ENCODE data around the gene TENT5D.
"Not testable (repeated sequence)": the region's sequence is repeated elsewhere in the genome, so short reads cannot be mapped to it uniquely, and the experiment has no call there.

Gene TENT5D

DNA sequence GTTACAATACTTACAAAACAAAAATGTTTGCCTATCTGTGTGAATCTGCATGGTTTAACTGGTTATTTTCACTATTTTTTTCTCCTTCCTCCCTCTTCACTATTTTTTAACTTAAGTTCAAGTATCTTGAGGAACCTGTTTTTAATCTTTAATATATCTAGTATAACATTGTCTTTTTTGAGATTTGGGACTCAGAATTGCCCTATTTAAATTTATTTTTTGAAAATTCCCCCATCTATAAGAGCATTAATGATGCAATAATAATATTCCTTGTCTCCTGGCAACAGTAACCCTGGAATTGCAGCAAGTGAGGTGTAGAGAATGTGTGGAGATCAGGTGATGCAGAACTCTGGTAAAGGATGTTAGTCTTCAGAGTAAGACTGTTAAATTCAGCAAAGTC lies at the start of gene TENT5D:
TENT5D (plus strand) TSS at position 301 of the 400 bp plus-strand sequence. CDS start 22,093 bp downstream, outside the sequence.
- no peak for DNase-seq (ENCODE audit: low read depth in 2 of 2)

DNA sequence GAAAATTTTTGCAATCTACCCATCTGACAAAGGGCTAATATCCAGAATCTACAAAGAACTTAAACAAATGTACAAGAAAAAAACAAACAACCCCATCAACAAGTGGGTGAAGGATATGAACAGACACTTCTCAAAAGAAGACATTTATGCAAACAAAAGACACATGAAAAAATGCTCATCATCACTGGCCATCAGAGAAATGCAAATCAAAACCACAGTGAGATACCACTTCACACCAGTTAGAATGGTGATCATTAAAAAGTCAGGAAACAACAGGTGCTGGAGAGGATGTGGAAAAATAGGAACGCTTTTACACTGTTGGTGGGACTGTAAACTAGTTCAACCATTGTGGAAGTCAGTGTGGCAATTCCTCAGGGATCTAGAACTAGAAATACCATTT lies 34.6 kb upstream of the TENT5D start:
- not testable (repeated sequence) for DNase-seq (ENCODE audit: low read depth in 2 of 2)

DNA sequence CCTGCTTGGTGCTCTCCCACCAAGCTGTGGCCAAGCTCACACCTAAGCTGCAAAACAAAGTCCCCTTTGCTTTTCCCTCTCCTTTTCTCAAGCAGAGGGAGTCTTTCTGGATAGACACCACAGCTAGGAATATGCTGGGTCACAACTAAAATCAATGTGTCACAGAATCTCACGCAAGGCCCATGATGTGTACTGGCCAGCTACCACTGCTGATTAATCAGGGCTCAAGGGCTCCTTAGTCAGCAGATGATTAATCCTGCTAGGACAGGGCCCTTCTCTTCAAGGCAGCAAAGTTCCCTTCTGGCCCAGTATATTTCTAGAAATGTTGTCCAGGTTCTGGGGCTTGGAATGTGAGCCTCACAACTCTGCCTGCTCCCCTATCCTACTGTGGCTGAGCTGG lies 32.0 kb upstream of the TENT5D start:
- DNase-seq (ENCODE audit: low read depth in 2 of 2) = no peak

DNA sequence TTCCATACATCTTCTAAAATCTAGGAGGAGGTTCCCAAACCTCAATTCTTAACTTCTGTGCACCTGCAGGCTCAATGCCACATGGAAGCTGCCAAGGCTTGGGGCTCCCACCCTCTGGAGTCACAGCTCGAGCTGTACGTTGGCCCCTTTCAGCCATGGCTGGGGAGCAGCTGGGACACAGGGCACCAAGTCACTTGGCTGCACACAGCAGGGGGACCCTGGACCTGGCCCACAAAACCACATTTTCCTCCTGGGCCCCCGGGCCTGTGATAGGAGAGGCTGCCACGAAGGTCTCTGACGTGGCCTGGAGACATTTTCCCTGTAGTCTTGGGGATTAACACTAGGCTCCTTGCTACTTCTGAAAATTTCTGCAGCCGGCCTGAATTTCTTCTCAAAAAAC lies 8.2 kb upstream of the TENT5D start:
- DNase-seq (ENCODE audit: low read depth in 2 of 2) = no peak

DNA sequence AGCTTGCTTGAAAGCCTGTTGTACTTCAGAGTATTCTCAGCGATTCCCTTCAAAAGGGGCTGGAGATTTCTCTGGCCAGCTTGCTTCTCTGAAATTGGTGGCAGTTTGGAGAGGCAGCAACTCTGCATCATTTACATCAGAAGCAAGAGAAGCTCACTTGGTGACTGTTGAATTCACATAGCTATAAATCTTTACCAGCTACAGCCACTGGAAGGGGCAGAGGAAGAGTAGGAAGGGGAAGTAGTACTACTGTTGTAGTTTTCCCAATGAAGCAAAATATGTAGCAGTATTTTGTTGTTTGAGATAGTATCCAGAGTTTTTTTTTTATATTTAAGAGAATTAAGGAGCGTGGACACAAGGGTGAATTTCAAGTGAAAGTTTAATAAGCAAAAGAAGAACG lies 2.8 kb downstream of the TENT5D start:
- DNase-seq (ENCODE audit: low read depth in 2 of 2) = no peak

DNA sequence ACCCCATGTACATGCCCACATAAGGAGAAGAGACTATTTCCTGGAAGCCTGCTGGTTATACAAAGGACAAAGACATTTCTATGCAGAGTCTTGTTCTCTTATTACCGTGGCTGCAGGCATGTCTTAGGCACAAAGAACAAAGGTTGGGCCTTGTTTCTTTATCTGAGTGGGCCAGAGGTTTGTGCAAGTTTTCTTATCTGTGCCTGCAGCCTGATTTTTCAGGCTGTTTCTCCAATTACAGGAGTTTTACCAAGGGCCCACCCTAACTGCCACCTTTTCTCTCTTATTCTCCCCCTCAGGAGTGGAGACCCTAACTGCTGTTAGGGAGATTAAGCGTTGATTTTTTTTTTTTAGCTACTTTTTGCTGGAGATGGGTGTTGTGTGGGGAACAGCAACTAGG lies 3.5 kb downstream of the TENT5D start:
- DNase-seq (ENCODE audit: low read depth in 2 of 2) = no peak

DNA sequence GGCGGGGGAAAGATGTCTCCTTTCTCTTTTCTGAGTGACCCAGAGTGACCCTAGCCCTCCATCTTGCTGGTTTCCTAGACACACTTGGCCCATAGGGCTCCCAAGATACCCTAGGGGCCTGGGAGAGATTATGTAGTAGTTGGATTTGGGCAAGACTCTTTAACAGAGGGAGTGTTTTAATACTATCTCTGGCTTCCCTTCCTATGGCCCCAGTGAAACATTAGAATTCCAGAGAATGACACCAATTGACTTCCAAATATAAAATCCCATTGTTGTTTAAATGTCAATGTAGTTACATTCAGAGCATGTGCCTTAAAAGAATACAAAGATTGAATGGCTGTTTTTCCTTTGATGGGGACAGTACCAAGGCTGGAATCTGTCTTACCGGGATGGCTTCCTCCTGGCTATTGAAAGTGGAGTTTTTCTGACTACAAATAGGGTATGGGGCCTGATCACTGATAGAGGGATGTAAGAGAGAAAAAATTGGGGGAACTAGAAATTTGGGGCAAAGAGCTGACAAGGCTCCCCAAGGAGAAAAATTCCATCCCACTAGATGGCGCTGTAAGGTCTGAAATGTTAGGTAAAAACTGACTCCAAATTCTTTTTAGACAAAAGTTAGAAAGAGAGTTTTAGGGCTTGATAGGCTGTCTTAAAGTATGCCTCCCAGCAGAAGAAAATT lies 10.7 kb downstream of the TENT5D start:
- DNase-seq (ENCODE audit: low read depth in 2 of 2) = no peak

DNA sequence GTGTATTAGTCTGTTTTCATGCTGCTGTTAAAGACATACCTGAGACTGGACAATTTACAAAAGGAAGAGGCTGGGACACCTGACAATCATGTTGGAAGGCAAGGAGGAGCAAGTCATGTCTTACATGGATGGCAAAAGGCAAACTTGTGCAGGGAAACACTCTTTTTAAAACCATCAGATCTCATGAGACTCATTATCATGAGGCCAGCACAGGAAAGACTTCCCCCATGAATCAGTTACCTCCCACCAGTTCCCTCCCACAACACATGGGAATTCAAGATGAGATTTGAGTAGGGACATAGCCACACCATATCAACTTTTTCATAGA lies 11.2 kb downstream of the TENT5D start:
- DNase-seq (ENCODE audit: low read depth in 2 of 2) = no peak

DNA sequence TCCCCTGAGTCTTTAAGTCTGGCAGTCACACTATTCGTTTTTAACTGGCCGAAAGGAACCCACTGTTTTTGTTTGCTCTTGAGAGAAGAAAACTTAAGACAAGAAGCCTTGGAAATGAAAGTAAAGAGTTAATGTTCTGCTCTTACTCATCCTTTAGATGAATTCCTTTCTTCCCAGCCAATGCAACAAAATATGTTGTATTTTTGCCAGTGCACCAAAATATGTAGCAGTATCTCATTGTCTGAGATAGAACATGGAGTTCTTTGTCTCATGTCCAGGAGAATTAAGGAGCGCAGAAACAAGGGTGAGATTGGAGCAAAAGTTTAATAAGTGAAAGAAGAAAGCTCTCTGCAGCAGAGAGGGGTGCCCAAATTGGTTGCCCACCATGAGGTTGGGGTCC lies 12.2 kb downstream of the TENT5D start:
- DNase-seq (ENCODE audit: low read depth in 2 of 2) = no peak

DNA sequence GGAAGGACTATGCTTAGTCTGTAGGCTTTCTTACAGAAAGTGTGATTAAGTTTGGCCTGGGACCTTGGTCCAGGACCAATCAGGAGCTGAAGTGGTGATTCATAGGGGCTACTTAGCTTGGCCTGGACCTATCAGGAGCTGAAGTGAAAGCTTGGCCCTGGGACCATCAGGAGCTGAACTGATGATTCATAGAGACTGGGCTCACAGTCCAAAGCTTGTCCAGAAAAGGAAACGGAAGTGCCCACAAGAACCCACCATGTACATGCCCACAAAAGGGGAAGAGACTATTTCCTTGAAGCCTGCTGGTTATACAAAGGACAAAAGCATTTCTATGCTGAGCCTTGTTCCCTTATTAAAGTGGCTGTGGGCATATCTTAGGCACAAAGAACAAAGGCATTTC lies 12.6 kb downstream of the TENT5D start:
- no peak for DNase-seq (ENCODE audit: low read depth in 2 of 2)

DNA sequence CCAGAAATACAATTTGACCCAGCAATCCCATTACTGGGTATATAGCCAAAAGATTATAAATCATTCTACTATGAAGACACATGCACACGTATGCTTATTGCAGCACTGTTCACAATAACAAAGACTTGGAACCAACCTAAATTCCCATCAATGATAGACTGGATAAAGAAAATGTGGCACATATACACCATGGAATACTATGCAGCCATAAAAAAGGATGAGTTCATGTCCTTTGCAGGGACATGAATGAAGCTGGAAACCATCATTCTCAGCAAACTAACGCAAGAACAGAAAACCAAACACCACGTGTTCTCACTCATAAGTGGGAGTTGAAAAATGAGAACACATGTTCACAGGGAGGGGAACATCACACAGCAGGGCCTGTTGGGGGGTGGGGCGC lies 47.9 kb downstream of the TENT5D start:
- not testable (repeated sequence) for DNase-seq (ENCODE audit: low read depth in 2 of 2)

DNA sequence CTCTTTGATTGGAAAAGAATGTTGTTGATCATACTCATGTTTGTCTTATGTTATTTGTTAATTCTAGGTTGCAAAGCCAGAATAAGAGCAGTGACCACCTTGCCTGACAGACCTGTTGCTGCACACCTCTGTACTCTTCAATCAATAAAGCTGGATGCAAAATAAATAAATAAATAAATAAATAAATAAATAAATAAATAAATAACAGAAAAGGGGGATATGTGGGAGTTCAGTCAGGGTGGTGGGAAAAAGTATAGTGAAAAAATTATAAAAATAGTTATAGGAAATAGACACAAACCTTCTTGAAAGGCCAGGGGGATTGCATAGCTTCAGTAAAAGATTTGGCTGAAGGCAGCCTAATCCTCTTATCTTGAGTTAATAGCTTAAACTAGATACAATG lies 51.3 kb downstream of the TENT5D start:
- no peak for DNase-seq (ENCODE audit: low read depth in 2 of 2)

DNA sequence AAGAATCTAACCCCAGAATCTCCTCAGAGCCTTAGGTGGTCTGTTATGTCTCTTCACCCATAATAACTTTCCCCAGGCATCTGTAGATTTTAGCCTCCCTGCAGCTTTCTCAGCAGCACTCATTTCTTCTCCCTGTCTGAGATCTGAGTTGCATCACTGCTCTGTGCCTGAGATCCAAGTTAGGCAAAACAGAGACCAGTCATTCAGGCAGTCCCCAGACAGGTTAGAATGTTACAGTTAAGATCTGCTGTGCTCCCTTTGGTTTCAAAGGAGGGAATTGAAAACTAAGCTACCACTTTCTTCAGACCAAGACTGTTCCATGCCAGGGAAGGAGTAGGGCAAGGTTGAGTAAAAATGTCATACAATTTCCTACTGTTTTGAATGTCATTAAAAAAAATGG lies 65.3 kb downstream of the TENT5D start:
- no peak for DNase-seq (ENCODE audit: low read depth in 2 of 2)

DNA sequence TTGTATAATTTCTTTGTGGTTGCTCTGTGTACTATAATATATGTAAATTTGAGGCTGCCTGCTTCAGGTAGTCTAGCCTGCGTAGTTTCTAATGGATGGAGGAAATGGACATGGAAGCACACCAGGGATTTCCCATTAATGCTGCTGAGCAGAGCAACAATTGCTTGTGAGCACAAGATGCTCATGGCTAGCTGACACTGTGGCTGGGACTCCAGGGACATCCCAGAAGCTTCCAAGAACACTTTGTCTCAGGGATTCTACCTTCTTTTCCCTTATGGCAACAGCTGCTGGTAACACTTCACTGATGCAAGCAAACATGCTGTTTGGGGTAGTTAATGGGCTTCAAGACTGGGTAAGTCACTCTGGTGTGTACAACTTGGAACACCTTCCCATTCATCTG lies 66.1 kb downstream of the TENT5D start:
- DNase-seq (ENCODE audit: low read depth in 2 of 2) = no peak

DNA sequence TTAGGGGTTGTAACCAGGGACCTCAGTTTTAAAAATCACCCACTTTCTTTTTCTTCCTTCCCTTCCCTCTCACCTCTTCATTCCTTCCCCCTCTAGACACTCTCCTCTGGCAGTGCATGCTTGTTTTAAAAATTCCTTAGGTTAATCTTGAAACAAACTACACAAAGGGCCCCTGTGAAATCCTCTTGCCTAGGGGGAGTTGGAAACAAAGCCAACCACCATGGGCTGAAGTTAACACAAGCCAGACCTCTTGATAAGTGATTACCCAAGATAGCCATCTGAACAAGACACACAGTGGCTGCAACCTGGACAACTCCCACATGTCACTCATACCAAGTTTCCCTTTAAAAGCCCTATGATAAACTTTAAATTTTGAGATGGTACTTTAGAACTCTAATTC lies 68.9 kb downstream of the TENT5D start:
- DNase-seq (ENCODE audit: low read depth in 2 of 2) = no peak

All from stimulated activated CD4-positive, alpha-beta T cell treated with anti-CD3 and anti-CD28 coated beads, Interleukin-1b, Interleukin-23, amount 100 ng/mL, for 4 hours (primary cell).